Mesothelial cell of epicardium (in vitro differentiated cells): ENCODE results near the gene CRELD1. TPM values are rescaled to one million over a fixed set of nuclear protein-coding genes. Genes with fewer than 3 reads are reported as not detected.

Experiments used
- DNase-seq, 2 experiments: peaks; one replicate each; pipeline ENCODE4 v3.0.0; 2021; ENCODE audit warnings: low spot score in 2 of 2; ENCODE audit not compliant: unreplicated experiment in 2 of 2
- H3K27ac Mint-ChIP-seq: 2 replicates; pipeline ENCODE4 v1.8.0; 2021; ENCODE audit warnings: mixed read lengths
- H3K27me3 Mint-ChIP-seq: 2 replicates; pipeline ENCODE4 v1.8.0; 2021; ENCODE audit warnings: low read depth, mixed read lengths
- H3K36me3 Mint-ChIP-seq: 2 replicates; pipeline ENCODE4 v1.8.0; 2021; ENCODE audit warnings: mixed read lengths
- H3K4me1 Mint-ChIP-seq: 2 replicates; pipeline ENCODE4 v1.8.0; 2021; ENCODE audit warnings: mixed read lengths
- H3K4me3 Mint-ChIP-seq: 2 replicates; pipeline ENCODE4 v1.8.0; 2021; ENCODE audit warnings: mild to moderate bottlenecking, moderate library complexity, mixed read lengths
- H3K9me3 Mint-ChIP-seq: 2 replicates; pipeline ENCODE4 v1.8.0; 2021; ENCODE audit warnings: mixed read lengths
- CTCF ChIP-seq: fragments of 200-600 bp; sonication (generic); IDR thresholded peaks from one replicate; pipeline ENCODE4 v1.5.0; 2021; ENCODE audit warnings: antibody characterized with exemption; ENCODE audit not compliant: unreplicated experiment
- total RNA-seq: library from RNA; stranded (reverse); gene quantifications from 3 replicates; pipeline ENCODE4 v1.2.1, GENCODE V29; 2021

Gene CRELD1
- total RNA-seq, 1 donor from 2014 or later: 39.8 TPM

- H3K27me3 Mint-ChIP-seq: no peaks in the 10 kb centered on the region
- TF ChIP-seq CTCF: no peak
- no peak overlapping the region for H3K4me3 Mint-ChIP-seq
- DNase-seq: no peak
- no peak overlapping the region for H3K27ac Mint-ChIP-seq
- peaks cover 22% of the 10 kb centered on the region for H3K4me1 Mint-ChIP-seq
- no peaks in the 10 kb centered on the region for H3K9me3 Mint-ChIP-seq
- H3K36me3 Mint-ChIP-seq: peaks cover 3% of the 10 kb centered on the region
Observed at GRCh38 chr3:9918261-9919038, 15.2 kb upstream of the CRELD1 start.

- Mint-ChIP-seq H3K27ac (no peak overlapping the region), H3K9me3 (no peaks in the 10 kb centered on the region), H3K4me1 (peaks cover 3% of the 10 kb centered on the region), H3K27me3 (no peaks in the 10 kb centered on the region), H3K36me3 (peaks cover 18% of the 10 kb centered on the region), H3K4me3 (no peak overlapping the region)
- DNase-seq: no peak
- no peak for TF ChIP-seq CTCF
Observed at GRCh38 chr3:9928158-9928557, 5.5 kb upstream of the CRELD1 start.

GRCh38 chr3:9930804-9931418 is 2.7 kb upstream of the CRELD1 start:
- Mint-ChIP-seq H3K9me3 (no peaks in the 10 kb centered on the region), H3K4me3 (no peak overlapping the region), H3K4me1 (peaks cover 20% of the 10 kb centered on the region), H3K27ac (no peak overlapping the region), H3K27me3 (no peaks in the 10 kb centered on the region), H3K36me3 (peaks cover 16% of the 10 kb centered on the region)
- no peak for DNase-seq
- TF ChIP-seq CTCF: no peak

- H3K4me3 Mint-ChIP-seq: peak overlapping the region; percentile 93
- DNase-seq: no peak
- H3K36me3 Mint-ChIP-seq: peaks cover 28% of the 10 kb centered on the region
- TF ChIP-seq CTCF: no peak
- peaks cover 20% of the 10 kb centered on the region for H3K4me1 Mint-ChIP-seq
- H3K27ac Mint-ChIP-seq: peak overlapping the region; percentile 99
- H3K9me3 Mint-ChIP-seq: no peaks in the 10 kb centered on the region
- H3K27me3 Mint-ChIP-seq: no peaks in the 10 kb centered on the region
Observed at GRCh38 chr3:9932535-9932842, 1.1 kb upstream of the CRELD1 start.

- Mint-ChIP-seq H3K9me3 (no peaks in the 10 kb centered on the region), H3K36me3 (peaks cover 29% of the 10 kb centered on the region), H3K4me3 (peak overlapping the region; percentile 93), H3K27me3 (no peaks in the 10 kb centered on the region), H3K4me1 (peaks cover 20% of the 10 kb centered on the region), H3K27ac (peak overlapping the region; percentile 99)
- DNase-seq: peak; percentile 62 to 80
- peak; percentile 76 for TF ChIP-seq CTCF
Observed at GRCh38 chr3:9932843-9933560, 632 bp upstream of the CRELD1 start.
